Loucy (cell line): ENCODE data around the gene ACP7.

ENCODE experiments used
- H2AFZ ChIP-seq: fragments of 200-600 bp; sonication (generic); 2 replicates; pipeline ENCODE4 v1.6.0; 2016; ENCODE audit warnings: antibody characterized with exemption, mild to moderate bottlenecking, low read length, moderate library complexity
- H3F3A ChIP-seq: fragments of 200-600 bp; 2 replicates; pipeline ENCODE4 v1.6.0; 2016; ENCODE audit warnings: antibody characterized with exemption, low read depth, mild to moderate bottlenecking
- H3K27me3 ChIP-seq: fragments of 200-600 bp; sonication (generic); 2 replicates; pipeline ENCODE4 v1.6.1; 2014; ENCODE audit warnings: low read length, mild to moderate bottlenecking; ENCODE audit not compliant: insufficient read depth, poor library complexity, severe bottlenecking
- H3K36me3 ChIP-seq: fragments of 200-600 bp; sonication (generic); 2 replicates; pipeline ENCODE4 v1.6.1; 2016; ENCODE audit warnings: low read length; ENCODE audit not compliant: insufficient read depth
- H3K4me1 ChIP-seq: fragments of 200-600 bp; sonication (generic); 2 replicates; pipeline ENCODE4 v1.5.1; 2014; ENCODE audit warnings: low read length, mild to moderate bottlenecking; ENCODE audit not compliant: insufficient read depth, poor library complexity, severe bottlenecking
- H3K4me2 ChIP-seq: fragments of 200-600 bp; sonication (generic); 2 replicates; pipeline ENCODE4 v1.6.0; 2014; ENCODE audit warnings: antibody characterized with exemption, low read length, low read depth, mild to moderate bottlenecking; ENCODE audit not compliant: poor library complexity, severe bottlenecking
- H3K4me3 ChIP-seq: fragments of 200-600 bp; sonication (generic); 2 replicates; pipeline ENCODE4 v1.5.1; 2014; ENCODE audit warnings: low read length, mild to moderate bottlenecking, mixed read lengths; ENCODE audit not compliant: poor library complexity, severe bottlenecking
- H3K79me2 ChIP-seq: fragments of 200-600 bp; sonication (generic); 2 replicates; pipeline ENCODE4 v1.6.1; 2014; ENCODE audit warnings: low read length; ENCODE audit not compliant: insufficient read depth
- H3K9ac ChIP-seq: fragments of 200-600 bp; sonication (generic); 2 replicates; pipeline ENCODE4 v1.6.0; 2014; ENCODE audit warnings: mild to moderate bottlenecking, low read depth, low read length, moderate library complexity; ENCODE audit not compliant: poor library complexity, severe bottlenecking
- H3K9me2 ChIP-seq: fragments of 200-600 bp; sonication (generic); replicated peaks from 2 replicates; pipeline ENCODE4 v1.6.1; 2016; ENCODE audit warnings: low read depth, low read length, mixed read lengths
- H3K9me3 ChIP-seq: fragments of 200-600 bp; sonication (generic); 2 replicates; pipeline ENCODE4 v1.6.1; 2014; ENCODE audit warnings: mild to moderate bottlenecking, antibody characterized with exemption, low read length, low read depth; ENCODE audit not compliant: insufficient read depth
- H4K20me1 ChIP-seq: fragments of 200-600 bp; sonication (generic); 2 replicates; pipeline ENCODE4 v1.6.0; 2014; ENCODE audit warnings: antibody characterized with exemption, low read length, mild to moderate bottlenecking; ENCODE audit not compliant: insufficient read depth, poor library complexity, severe bottlenecking
- EZH2phosphoT487 ChIP-seq: fragments of 200-600 bp; IDR thresholded peaks from 2 replicates; pipeline ENCODE4 v1.6.1; 2018; ENCODE audit warnings: antibody characterized with exemption, mild to moderate bottlenecking, moderate library complexity, borderline replicate concordance
- TF ChIP-seq, protein P1 (sequence below): fragments of 200-600 bp; sonication (generic); conservative IDR thresholded peaks from 2 replicates; pipeline ENCODE4 v1.5.1; 2014; ENCODE audit warnings: mild to moderate bottlenecking, antibody characterized with exemption, low read length

ACP7 gene

DNA sequence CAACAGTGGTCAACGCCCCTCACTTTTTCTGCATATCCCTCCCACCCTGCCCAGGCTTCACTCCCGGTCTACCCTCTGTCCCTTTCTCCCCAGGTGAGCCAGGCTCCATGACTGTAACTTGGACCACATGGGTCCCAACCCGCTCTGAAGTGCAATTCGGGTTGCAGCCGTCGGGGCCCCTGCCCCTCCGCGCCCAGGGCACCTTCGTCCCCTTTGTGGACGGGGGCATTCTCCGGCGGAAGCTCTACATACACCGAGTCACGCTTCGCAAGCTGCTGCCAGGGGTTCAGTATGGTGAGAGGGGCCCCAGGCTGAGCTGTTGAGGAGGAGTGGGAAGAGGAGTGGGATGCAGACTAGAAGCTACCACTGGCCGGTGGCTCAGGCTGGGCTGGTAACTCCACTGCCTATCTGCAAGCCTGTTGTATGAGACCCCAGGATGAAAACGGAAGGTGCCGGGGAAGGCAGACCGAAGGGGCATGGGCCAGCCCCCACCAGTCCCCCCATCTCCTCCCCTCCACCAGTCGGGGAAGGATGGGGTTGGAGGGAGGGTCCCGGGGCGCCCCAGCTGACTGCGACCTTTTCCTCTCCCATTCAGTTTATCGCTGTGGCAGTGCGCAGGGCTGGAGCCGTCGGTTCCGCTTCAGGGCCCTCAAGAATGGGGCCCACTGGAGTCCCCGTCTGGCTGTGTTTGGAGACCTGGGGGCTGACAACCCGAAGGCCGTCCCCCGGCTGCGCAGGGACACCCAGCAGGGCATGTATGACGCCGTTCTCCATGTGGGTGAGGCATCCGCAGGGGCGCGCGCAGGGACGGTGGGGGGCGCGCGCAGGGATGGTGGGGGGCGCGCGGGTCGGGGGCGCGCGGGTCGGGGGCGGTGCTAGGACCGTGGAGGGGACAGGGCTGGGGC lies 14.4 kb downstream of the ACP7 start:
- Histone ChIP-seq H3K27me3 (no peaks in the 10 kb centered on the region), H3K4me3 (no peak overlapping the region), H3K36me3 (no peaks in the 10 kb centered on the region), H3K9ac (no peak overlapping the region), H3K4me1 (no peaks in the 10 kb centered on the region), H4K20me1 (no peaks in the 10 kb centered on the region), H2AFZ (no peak overlapping the region), H3F3A (no peaks in the 10 kb centered on the region), H3K9me3 (no peaks in the 10 kb centered on the region), H3K4me2 (no peak overlapping the region), H3K79me2 (no peaks in the 10 kb centered on the region), H3K9me2 (no peaks in the 10 kb centered on the region)
- TF ChIP-seq, protein P1, sequence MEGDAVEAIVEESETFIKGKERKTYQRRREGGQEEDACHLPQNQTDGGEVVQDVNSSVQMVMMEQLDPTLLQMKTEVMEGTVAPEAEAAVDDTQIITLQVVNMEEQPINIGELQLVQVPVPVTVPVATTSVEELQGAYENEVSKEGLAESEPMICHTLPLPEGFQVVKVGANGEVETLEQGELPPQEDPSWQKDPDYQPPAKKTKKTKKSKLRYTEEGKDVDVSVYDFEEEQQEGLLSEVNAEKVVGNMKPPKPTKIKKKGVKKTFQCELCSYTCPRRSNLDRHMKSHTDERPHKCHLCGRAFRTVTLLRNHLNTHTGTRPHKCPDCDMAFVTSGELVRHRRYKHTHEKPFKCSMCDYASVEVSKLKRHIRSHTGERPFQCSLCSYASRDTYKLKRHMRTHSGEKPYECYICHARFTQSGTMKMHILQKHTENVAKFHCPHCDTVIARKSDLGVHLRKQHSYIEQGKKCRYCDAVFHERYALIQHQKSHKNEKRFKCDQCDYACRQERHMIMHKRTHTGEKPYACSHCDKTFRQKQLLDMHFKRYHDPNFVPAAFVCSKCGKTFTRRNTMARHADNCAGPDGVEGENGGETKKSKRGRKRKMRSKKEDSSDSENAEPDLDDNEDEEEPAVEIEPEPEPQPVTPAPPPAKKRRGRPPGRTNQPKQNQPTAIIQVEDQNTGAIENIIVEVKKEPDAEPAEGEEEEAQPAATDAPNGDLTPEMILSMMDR = no peak
- no peak for TF ChIP-seq EZH2phosphoT487

DNA sequence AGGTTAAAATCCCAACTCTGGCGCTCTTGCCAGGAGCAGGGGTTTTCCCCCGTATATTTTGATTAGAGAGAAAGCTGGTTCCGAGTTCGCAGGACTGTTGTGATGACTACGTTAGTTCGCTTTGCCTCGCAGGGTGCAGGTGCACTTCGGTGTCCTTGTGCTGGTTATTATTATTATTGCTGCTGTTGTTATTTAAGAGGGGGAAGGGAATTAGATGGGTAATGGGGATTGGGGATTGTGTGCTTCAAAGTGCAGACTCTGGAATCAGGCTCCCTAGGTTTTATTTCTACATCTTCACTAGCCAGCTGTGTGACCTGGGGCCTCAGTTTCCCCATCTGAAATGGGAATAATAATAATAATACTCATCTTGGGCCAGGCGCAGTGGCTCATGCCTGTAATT lies 15.2 kb downstream of the ACP7 start:
- Histone ChIP-seq H2AFZ (no peak overlapping the region), H3K4me3 (no peak overlapping the region), H4K20me1 (no peaks in the 10 kb centered on the region), H3K9me3 (no peaks in the 10 kb centered on the region), H3K4me1 (no peaks in the 10 kb centered on the region), H3K27me3 (no peaks in the 10 kb centered on the region), H3K4me2 (no peak overlapping the region), H3K9ac (no peak overlapping the region), H3K79me2 (no peaks in the 10 kb centered on the region), H3K9me2 (no peaks in the 10 kb centered on the region), H3F3A (no peaks in the 10 kb centered on the region), H3K36me3 (no peaks in the 10 kb centered on the region)
- no peak for TF ChIP-seq EZH2phosphoT487
- TF ChIP-seq, protein P1 = no peak

DNA sequence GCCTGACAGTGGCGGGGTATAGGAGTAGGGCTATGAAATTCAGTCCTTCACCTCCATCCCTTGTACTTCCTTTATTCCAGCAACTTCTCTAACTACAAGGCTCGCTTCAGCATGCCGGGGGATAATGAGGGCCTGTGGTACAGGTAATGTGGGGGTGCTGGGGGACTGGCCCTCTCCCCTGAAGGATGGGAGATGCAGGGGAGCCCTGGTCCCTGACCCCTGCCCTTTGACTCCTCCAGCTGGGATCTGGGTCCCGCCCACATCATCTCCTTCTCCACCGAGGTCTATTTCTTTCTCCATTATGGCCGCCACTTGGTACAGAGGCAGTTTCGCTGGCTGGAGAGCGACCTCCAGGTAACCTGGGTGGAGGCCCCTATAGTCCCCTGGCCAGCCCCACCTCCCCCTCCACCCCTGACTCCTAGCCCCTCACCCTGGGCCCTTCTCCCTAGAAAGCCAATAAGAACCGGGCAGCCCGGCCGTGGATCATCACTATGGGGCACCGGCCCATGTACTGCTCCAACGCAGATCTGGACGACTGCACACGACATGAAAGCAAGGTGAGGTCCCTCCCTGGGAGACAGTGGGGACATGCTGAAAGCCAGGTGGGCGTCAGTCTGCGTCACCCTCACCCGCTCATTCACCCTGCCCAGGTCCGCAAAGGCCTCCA lies 16.5 kb downstream of the ACP7 start:
- no peaks in the 10 kb centered on the region for H3K79me2 ChIP-seq
- TF ChIP-seq, protein P1 = no peak
- TF ChIP-seq EZH2phosphoT487 = no peak
- no peaks in the 10 kb centered on the region for H3F3A ChIP-seq
- H3K4me1 ChIP-seq = no peaks in the 10 kb centered on the region
- no peak overlapping the region for H3K4me3 ChIP-seq
- H3K27me3 ChIP-seq = no peaks in the 10 kb centered on the region
- H3K9me2 ChIP-seq = no peaks in the 10 kb centered on the region
- H2AFZ ChIP-seq = no peak overlapping the region
- H3K4me2 ChIP-seq = no peak overlapping the region
- no peaks in the 10 kb centered on the region for H3K36me3 ChIP-seq
- no peaks in the 10 kb centered on the region for H3K9me3 ChIP-seq
- H4K20me1 ChIP-seq = no peaks in the 10 kb centered on the region
- no peak overlapping the region for H3K9ac ChIP-seq
